ENCODE measurements around the gene CERS1. TPM values are rescaled to one million over a fixed set of nuclear protein-coding genes. Genes with fewer than 3 reads are reported as not detected.

CERS1 gene
- total RNA-seq, 1 donor from 2014 or later = not detected

DNA sequence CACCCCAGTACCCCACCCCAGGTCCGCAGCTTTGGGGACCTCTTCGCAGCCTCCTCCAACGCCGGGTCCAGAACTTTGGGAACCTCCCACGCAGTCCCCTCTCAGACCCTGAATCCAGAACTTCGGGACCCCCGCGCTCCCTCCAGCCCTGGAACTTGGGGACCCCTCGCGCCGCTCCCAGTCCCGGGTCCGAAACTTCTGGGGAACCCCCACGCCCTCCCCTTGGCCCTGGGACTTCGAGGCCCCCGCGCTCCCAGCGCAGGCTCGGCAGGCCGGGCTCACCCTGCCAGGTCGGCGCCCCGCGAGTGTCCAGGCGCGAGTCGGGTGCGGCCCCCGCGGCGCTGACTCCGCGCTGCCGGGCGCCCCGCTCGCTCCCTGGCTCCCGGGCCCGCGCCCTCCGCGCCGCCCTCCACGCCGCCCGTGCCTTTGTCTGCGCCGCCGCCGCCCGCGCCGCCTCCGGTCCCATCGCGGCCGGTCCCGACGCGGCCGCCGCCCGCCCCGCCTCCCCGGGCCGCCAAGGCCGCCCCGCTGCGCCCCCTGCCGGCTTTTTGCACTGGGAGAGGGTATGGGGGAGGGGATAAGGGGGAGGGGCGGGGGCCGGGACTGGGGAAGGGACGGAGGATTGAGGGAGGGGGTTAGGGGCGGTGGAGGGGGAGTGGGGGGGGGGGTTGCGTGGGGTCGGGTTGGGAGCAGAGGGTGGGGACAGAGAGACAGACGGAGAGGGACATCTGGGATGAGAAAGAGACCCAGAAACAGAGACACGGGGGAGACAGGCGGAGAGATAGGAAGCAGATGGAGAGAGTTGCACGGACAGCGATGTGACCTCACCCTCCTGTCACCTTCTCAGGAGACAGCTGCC is 45.0 kb upstream of the CERS1 start, which contains the start of gene HOMER3:
TSS of gene HOMER3 (minus strand) at position 449 of the 859 bp plus-strand sequence. CDS start 2,235 bp downstream, outside the sequence.
- H3K4me1 ChIP-seq = peaks cover 0 to 7% of the 10 kb centered on the region in 2 donors
- H3K27ac ChIP-seq = peak within 1 kb of the TSS; percentile 51 to 73
- H3K27me3 ChIP-seq = no peaks in the 10 kb centered on the region
- H3K36me3 ChIP-seq = peaks cover 14 to 15% of the 10 kb centered on the region in 2 donors
- H3K9me3 ChIP-seq = no peaks in the 10 kb centered on the region
- peak in 1 of 2 donors; percentile 87 for DNase-seq (ENCODE audit: low spot score in 2 of 2)
- peak within 1 kb of the TSS; percentile 57 to 80 for H3K4me3 ChIP-seq
- intact Hi-C loops (cut with DNase I) = loop anchor here (1.0 to 5.0 kb wide), 2 partner anchors 22 to 46 kb away; partner anchors contain the start of genes COPE and DDX49
- TF ChIP-seq, protein P1, sequence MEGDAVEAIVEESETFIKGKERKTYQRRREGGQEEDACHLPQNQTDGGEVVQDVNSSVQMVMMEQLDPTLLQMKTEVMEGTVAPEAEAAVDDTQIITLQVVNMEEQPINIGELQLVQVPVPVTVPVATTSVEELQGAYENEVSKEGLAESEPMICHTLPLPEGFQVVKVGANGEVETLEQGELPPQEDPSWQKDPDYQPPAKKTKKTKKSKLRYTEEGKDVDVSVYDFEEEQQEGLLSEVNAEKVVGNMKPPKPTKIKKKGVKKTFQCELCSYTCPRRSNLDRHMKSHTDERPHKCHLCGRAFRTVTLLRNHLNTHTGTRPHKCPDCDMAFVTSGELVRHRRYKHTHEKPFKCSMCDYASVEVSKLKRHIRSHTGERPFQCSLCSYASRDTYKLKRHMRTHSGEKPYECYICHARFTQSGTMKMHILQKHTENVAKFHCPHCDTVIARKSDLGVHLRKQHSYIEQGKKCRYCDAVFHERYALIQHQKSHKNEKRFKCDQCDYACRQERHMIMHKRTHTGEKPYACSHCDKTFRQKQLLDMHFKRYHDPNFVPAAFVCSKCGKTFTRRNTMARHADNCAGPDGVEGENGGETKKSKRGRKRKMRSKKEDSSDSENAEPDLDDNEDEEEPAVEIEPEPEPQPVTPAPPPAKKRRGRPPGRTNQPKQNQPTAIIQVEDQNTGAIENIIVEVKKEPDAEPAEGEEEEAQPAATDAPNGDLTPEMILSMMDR (IDR thresholded peaks at IDR 0.05) = peak; percentile 11 to 52 (median 27)

DNA sequence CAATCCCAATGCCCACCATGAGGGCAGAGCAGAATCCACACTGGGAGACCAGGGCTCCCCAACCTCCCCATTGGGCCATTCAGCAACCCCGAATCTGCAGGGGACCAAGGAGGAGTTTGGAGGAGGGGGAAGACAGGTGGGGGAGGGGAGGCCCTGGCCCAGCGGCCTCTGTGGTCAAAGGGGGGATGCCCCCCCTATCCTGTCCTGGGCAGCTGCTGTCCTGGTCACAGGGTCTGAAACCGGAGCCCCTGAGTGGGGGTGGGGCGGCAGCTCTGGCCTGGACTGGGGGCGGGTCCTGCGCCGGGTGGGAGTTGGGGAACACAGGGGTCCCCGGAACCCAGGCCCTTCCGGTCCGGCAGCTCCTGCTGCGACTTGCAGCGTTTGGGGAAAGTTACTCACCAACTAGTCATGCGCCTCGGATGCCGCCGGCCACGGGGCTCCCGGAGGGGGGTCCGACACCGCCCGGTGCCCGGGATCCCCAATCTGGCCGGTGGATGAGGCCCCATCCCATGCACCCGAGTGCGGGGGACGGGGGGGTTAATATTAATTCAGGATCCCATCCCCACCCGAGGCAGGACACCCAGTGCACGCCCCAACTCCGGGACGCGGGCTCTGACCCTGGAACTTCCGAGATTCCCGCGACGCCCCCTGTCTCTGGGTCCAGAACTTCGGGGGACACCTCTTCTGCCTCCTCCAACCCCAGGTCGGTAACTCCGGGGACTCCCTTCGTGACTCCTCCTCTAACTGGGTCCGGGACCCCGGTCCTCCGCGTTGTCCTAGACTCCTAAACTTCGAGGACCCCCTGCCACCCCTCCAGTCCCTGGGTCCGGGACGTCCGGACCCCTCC is 44.2 kb upstream of the CERS1 start:
- DNase-seq (ENCODE audit: low spot score in 2 of 2) = peak in 1 of 2 donors; percentile 80
- TF ChIP-seq, protein P1 (IDR thresholded peaks at IDR 0.05) = no peak
- no peaks in the 10 kb centered on the region for H3K9me3 ChIP-seq
- H3K4me3 ChIP-seq = peak overlapping the region; percentile 57 to 80
- intact Hi-C loops (cut with DNase I) = loop anchor here (1.0 to 5.0 kb wide), 2 partner anchors 21 to 47 kb away; partner anchors contain the start of genes COPE and DDX49
- peaks cover 16 to 18% of the 10 kb centered on the region in 2 donors for H3K36me3 ChIP-seq
- H3K4me1 ChIP-seq = peaks cover 0 to 7% of the 10 kb centered on the region in 2 donors
- no peaks in the 10 kb centered on the region for H3K27me3 ChIP-seq
- peak overlapping the region; percentile 51 to 73 for H3K27ac ChIP-seq

DNA sequence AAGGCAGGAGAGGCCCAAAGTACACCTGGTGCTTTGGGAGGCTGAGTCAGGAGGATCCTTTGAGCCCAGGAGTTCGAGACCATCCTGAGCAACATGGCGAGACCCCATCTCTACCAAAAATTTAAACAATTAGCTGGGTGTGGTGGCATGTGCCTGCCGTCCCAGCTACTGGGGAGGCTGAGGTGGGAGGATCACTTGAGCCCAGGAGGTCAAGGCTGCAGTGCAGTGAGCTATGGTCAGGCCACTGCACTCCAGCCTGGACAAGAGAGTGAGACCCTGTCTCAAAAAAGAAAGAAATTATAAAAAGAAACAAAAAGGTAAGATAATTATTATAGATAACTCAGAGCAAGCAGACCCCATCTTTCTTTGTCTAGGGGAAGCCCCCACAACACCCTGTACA is 43.2 kb upstream of the CERS1 start:
- Histone ChIP-seq H3K27ac (peak overlapping the region in 1 of 2 donors; percentile 73), H3K36me3 (peaks cover 21 to 25% of the 10 kb centered on the region in 2 donors), H3K27me3 (no peaks in the 10 kb centered on the region), H3K9me3 (no peaks in the 10 kb centered on the region), H3K4me1 (peaks cover 0 to 7% of the 10 kb centered on the region in 2 donors), H3K4me3 (peak overlapping the region in 1 of 2 donors; percentile 57)
- intact Hi-C loops (cut with DNase I) = no loop called here
- DNase-seq (ENCODE audit: low spot score in 2 of 2) = no peak
- TF ChIP-seq, protein P1 (IDR thresholded peaks at IDR 0.05) = no peak

DNA sequence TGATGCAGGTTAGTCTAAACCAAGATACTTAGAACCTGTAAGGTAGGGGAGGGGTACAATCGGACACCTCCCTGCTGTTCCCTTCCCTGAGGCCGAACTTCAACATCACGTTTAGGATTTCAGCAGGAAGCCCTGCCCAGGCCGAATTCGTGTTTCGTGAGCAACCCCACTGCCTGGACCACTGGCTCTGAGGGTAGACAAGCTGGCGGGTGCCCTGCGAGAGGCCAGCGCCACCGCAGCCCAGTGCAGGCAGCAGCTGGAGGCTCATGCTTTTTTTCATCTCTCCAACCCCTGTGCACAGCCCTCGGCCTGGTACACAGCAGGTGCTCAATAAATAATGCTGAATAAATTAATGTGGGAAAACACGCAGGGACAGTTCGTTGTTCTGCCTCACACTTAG is 37.3 kb upstream of the CERS1 start:
- Histone ChIP-seq H3K27me3 (no peaks in the 10 kb centered on the region), H3K36me3 (peaks cover 45 to 54% of the 10 kb centered on the region in 2 donors), H3K9me3 (no peaks in the 10 kb centered on the region), H3K4me1 (no peaks in the 10 kb centered on the region), H3K27ac (no peak overlapping the region), H3K4me3 (no peak overlapping the region)
- TF ChIP-seq, protein P1 (IDR thresholded peaks at IDR 0.05) = no peak
- no peak for DNase-seq (ENCODE audit: low spot score in 2 of 2)
- intact Hi-C loops (cut with DNase I) = no loop called here

DNA sequence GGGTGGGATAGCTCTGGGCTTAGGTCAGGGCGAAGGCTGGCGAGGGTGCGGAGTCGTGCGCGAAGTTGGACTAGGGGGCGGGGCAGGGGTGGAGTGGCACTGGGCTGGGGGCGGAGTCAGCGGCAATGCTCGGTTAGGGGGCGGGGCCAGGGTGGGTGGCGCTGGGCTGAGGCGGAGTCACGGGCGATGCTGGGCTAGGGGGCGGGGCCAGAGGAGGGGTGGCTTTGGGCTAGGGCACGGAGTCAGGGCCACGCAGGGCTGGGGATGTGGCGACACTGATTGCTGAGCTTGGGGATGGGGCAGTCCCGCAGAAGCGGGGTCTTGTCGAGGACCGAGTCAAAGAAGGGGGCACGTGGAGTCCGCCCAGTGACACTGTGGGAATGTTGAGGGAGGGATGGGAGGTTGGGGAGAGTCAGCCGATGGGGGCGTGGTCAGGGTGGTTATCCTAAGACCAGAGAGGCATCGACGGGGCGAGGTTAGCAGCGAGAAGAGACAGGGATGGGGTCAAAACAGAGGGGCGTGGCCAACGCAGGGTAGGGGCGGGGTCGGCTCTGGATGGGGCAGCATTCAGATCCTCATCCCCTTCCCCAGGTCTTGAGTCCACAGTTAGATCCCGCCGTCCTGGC is 36.4 kb upstream of the CERS1 start:
- Histone ChIP-seq H3K4me1 (no peaks in the 10 kb centered on the region), H3K9me3 (no peaks in the 10 kb centered on the region), H3K36me3 (peaks cover 45 to 58% of the 10 kb centered on the region in 2 donors), H3K4me3 (no peak overlapping the region), H3K27ac (peak overlapping the region in 1 of 2 donors; percentile 37), H3K27me3 (no peaks in the 10 kb centered on the region)
- peak in 1 of 2 donors; percentile 80 for DNase-seq (ENCODE audit: low spot score in 2 of 2)
- intact Hi-C loops (cut with DNase I) = no loop called here
- TF ChIP-seq, protein P1 (IDR thresholded peaks at IDR 0.05) = no peak

Data from ascending aorta (tissue), 2 donors.